Measurements from ENCODE around the gene ETF1.

GRCh38 chr5:138580001-138580400 lies 37.0 kb upstream of the ETF1 start:
- TF ChIP-seq TAF1 (IDR thresholded peaks at IDR 0.05; ENCODE audit: low read depth), result no peak
- TF ChIP-seq MAX (IDR thresholded peaks at IDR 0.05), result no peak
- no peak for TF ChIP-seq EGR1 (IDR thresholded peaks at IDR 0.05)
- TF ChIP-seq TCF12 (IDR thresholded peaks at IDR 0.05; ENCODE audit: low read depth), result no peak
- no peak for TF ChIP-seq RAD21 (IDR thresholded peaks at IDR 0.05; ENCODE audit: low read depth)
- TF ChIP-seq FOXM1 (IDR thresholded peaks at IDR 0.05; ENCODE audit: borderline replicate concordance, low read depth), result no peak
- no peak for TF ChIP-seq CREB1 (IDR thresholded peaks at IDR 0.05; ENCODE audit: low read depth)
- no peak for TF ChIP-seq CEBPB (IDR thresholded peaks at IDR 0.05)
